GM12891 (cell line): Measurements from ENCODE around the gene EXOC4.

Experiments used
- POLR2A ChIP-seq: IDR thresholded peaks from 2 replicates; pipeline ENCODE4 v1.6.1; 2011; ENCODE audit warnings: low read depth, low read length, control low read depth
- POLR2AphosphoS5 ChIP-seq: IDR thresholded peaks from 2 replicates; pipeline ENCODE4 v1.6.1; 2011; ENCODE audit warnings: low read depth, low read length, control low read depth
- SPI1 ChIP-seq: IDR thresholded peaks from 2 replicates; pipeline ENCODE4 v1.6.1; 2011; ENCODE audit warnings: low read depth, low read length, control low read depth
- TAF1 ChIP-seq: IDR thresholded peaks from 2 replicates; pipeline ENCODE4 v1.6.1; 2011; ENCODE audit warnings: low read depth, low read length, control low read depth

DNA sequence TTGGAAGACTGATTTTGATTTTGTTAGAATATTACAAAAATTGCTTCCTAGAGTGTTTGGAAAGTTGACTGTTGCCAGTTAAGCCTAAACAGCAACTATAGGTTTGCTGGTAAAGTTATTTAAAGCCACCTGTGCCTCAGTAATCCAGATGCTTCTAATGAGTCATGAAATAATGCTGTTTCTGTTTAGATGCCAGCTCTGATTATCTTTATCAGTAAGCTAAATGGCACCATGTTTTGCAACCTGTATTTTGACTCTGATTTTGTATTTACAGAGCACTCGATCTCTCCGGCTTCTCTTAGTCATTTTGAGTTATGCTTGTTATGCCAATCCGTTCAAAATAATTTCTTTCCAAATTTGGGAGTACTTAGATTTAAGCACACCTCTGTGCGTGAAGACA lies 366.1 kb downstream of the EXOC4 start:
- TF ChIP-seq TAF1 (no peak), POLR2A (no peak), POLR2AphosphoS5 (no peak), SPI1 (no peak)
